ENCODE measurements around the gene NPSR1. TPM values are rescaled to one million over a fixed set of nuclear protein-coding genes. Genes with fewer than 3 reads are reported as not detected.

The NPSR1 gene
- total RNA-seq, 1 experiment from 2014 or later, result not detected

- H4K5ac ChIP-seq (ENCODE audit: insufficient read length, low read depth, low read length), result no peak overlapping the region
- H3K9me3 ChIP-seq (ENCODE audit: control insufficient read depth, low read depth, low read length), result peaks cover 8% of the 10 kb centered on the region
- no peak overlapping the region for H2BK5ac ChIP-seq (ENCODE audit: insufficient read length, low read length)
- no peaks in the 10 kb centered on the region for H4K20me1 ChIP-seq (ENCODE audit: control insufficient read depth, insufficient read depth, insufficient read length)
- H3K4ac ChIP-seq (ENCODE audit: low read depth, low read length), result no peak overlapping the region
- Mint-ChIP-seq H3K27me3 (ENCODE audit: low read depth) (peaks cover 2% of the 10 kb centered on the region; the same call in 1 of the 2 replicates), H3K4me3 (no peak overlapping the region), H3K27ac (no peak overlapping the region), H3K4me1 (peaks cover 0 to 4% of the 10 kb centered on the region in 2 experiments; a peak in 1 of 4 replicates), H3K9me3 (peaks cover 13 to 17% of the 10 kb centered on the region in 2 experiments), H3K36me3 (ENCODE audit: insufficient read depth in 1 of 3, low read depth in 3 of 3) (peaks cover 11 to 13% (median 12%) of the 10 kb centered on the region in 3 experiments)
- H2BK15ac ChIP-seq (ENCODE audit: low read depth, low read length), result no peak overlapping the region
- no peak overlapping the region for H4K8ac ChIP-seq (replicated peaks; ENCODE audit: insufficient read length, low read depth, low read length)
- no peak overlapping the region for H3K23ac ChIP-seq (ENCODE audit: insufficient read length, low read depth, low read length)
- no peak overlapping the region for H3K18ac ChIP-seq (ENCODE audit: insufficient read length, low read depth, low read length)
- no peak overlapping the region for H3K4me2 ChIP-seq (ENCODE audit: insufficient read depth, insufficient read length, low read length)
- H3K79me2 ChIP-seq (ENCODE audit: insufficient read depth, low read length), result no peaks in the 10 kb centered on the region
- H3K56ac ChIP-seq (ENCODE audit: insufficient read length, low read depth, low read length), result no peak overlapping the region
- no peaks in the 10 kb centered on the region for H3K79me1 ChIP-seq (ENCODE audit: insufficient read depth, low read depth, low read length, poor library complexity, severe bottlenecking)
- no peak overlapping the region for H2BK20ac ChIP-seq (ENCODE audit: low read depth, low read length, poor library complexity, severe bottlenecking)
- H2AK5ac ChIP-seq (ENCODE audit: insufficient read length, low read length), result no peak overlapping the region
- no peaks in the 10 kb centered on the region for H3K23me2 ChIP-seq (ENCODE audit: insufficient read length, low read depth, low read length, poor library complexity, severe bottlenecking)
- H3K4me1 ChIP-seq (ENCODE audit: insufficient read depth, low read length), result no peaks in the 10 kb centered on the region
- no peak overlapping the region for H3K14ac ChIP-seq (ENCODE audit: insufficient read depth, low read length)
- DNase-seq, result no peak
- no peaks in the 10 kb centered on the region for H3K27me3 ChIP-seq (ENCODE audit: insufficient read depth, low read length)
- TF ChIP-seq CTCF (conservative IDR thresholded peaks at IDR 0.05), result no peak
- H3K27ac ChIP-seq (ENCODE audit: insufficient read length, low read depth, low read length), result no peak overlapping the region
- no peak overlapping the region for H4K91ac ChIP-seq (ENCODE audit: insufficient read length, low read depth, low read length)
- H2AFZ ChIP-seq (ENCODE audit: low read length), result no peak overlapping the region
- no peak overlapping the region for H2BK120ac ChIP-seq (ENCODE audit: low read depth, low read length, poor library complexity, severe bottlenecking)
- no peak overlapping the region for H3T11ph ChIP-seq (ENCODE audit: low read length)
- no CpG with 5 or more reads among the region's 1 CpG for WGBS (ENCODE audit: extremely low coverage, insufficient read length, low lambda C conversion rate)
- H2BK12ac ChIP-seq (ENCODE audit: insufficient read length, low read depth, low read length), result no peak overlapping the region
- H3K9ac ChIP-seq (ENCODE audit: extremely low read depth, insufficient read length, low read length), result no peak overlapping the region
These were observed 231.9 kb downstream of the NPSR1 start for GRCh38 chr7:34889951-34890350.
